GM23338 (cell line): Measurements from ENCODE around the gene LIPG.

ENCODE experiments used
- CREB1 ChIP-seq: fragments of 250-450 bp; sonication (Bioruptor Pico); IDR thresholded peaks from 2 replicates; pipeline ENCODE4 v1.5.0; 2020; ENCODE audit warnings: low read depth, mild to moderate bottlenecking, moderate library complexity
- EZH2 ChIP-seq: fragments of 200-600 bp; sonication (generic); IDR thresholded peaks from one replicate; pipeline ENCODE4 v1.8.0; 2017; ENCODE audit warnings: antibody characterized with exemption, mild to moderate bottlenecking, low read depth; ENCODE audit not compliant: unreplicated experiment
- EZH2phosphoT487 ChIP-seq: fragments of 200-600 bp; sonication (generic); IDR thresholded peaks from one replicate; pipeline ENCODE4 v1.8.1; 2018; ENCODE audit warnings: antibody characterized with exemption; ENCODE audit not compliant: unreplicated experiment
- POLR2AphosphoS5 ChIP-seq: IDR thresholded peaks from 2 replicates; pipeline ENCODE4 v1.6.1; 2016; ENCODE audit warnings: antibody characterized with exemption, low read depth
- ZNF114 ChIP-seq: fragments of 250-450 bp; sonication (Bioruptor Pico); IDR thresholded peaks from 2 replicates; pipeline ENCODE4 v1.5.0; 2020; ENCODE audit warnings: mild to moderate bottlenecking, moderate library complexity
- ZNF331 ChIP-seq: fragments of 250-450 bp; sonication (Bioruptor Pico); IDR thresholded peaks from 2 replicates; pipeline ENCODE4 v1.5.0; 2020; ENCODE audit warnings: low read depth, mild to moderate bottlenecking, moderate library complexity
- TF ChIP-seq, protein P1 (sequence below), 2 experiments: fragments of 200-600 bp in 1 of 2; sonication (generic) in 1 of 2; conservative IDR thresholded peaks; 2 replicates each; pipeline versions ENCODE4 v1.5.1 to v1.6.1; 2016 to 2017; ENCODE audit warnings: antibody characterized with exemption in 2 of 2, low read depth in 2 of 2, mild to moderate bottlenecking in 2 of 2, moderate library complexity in 1 of 2
- TF ChIP-seq, protein P2 (sequence below): IDR thresholded peaks from one replicate; pipeline ENCODE4 v1.6.1; 2018; ENCODE audit warnings: antibody characterized with exemption; ENCODE audit not compliant: unreplicated experiment
- TF ChIP-seq, protein P3 (sequence below): IDR thresholded peaks from 2 replicates; pipeline ENCODE4 v1.6.1; 2016; ENCODE audit warnings: antibody characterized with exemption

DNA sequence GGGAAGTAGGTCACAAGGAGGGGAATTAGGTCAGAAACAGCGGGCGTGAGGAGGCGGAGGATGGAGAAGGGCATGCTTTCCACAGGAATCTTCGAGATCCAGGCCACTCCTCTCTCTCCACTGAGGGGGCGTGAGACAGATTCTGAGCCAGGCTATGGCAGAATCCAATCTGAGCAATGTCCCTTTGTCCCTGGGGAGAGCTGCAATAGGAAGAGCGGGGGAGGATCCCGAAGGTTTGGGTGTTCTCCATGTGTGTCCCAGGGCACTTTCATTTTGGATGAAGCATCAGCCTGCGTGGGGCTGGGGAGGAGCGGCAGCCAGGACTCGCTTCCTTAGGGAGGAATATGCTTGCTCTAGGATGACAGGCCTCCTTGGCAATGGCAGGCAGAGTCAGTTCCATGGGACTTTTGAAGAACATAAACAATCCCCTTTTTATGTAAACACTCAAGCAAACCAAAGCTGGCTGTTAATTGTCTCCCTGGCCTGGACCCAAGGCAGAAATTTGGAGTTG lies 84.0 kb downstream of the LIPG start:
- TF ChIP-seq CREB1 (no peak), EZH2 (no peak), POLR2AphosphoS5 (no peak), EZH2phosphoT487 (no peak), ZNF114 (CRISPR knock-in tag) (no peak), ZNF331 (no peak)
- TF ChIP-seq, protein P1, sequence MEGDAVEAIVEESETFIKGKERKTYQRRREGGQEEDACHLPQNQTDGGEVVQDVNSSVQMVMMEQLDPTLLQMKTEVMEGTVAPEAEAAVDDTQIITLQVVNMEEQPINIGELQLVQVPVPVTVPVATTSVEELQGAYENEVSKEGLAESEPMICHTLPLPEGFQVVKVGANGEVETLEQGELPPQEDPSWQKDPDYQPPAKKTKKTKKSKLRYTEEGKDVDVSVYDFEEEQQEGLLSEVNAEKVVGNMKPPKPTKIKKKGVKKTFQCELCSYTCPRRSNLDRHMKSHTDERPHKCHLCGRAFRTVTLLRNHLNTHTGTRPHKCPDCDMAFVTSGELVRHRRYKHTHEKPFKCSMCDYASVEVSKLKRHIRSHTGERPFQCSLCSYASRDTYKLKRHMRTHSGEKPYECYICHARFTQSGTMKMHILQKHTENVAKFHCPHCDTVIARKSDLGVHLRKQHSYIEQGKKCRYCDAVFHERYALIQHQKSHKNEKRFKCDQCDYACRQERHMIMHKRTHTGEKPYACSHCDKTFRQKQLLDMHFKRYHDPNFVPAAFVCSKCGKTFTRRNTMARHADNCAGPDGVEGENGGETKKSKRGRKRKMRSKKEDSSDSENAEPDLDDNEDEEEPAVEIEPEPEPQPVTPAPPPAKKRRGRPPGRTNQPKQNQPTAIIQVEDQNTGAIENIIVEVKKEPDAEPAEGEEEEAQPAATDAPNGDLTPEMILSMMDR (conservative IDR thresholded peaks at IDR 0.05; ENCODE audit: low read depth in 2 of 2): no peak
- TF ChIP-seq, protein P2, sequence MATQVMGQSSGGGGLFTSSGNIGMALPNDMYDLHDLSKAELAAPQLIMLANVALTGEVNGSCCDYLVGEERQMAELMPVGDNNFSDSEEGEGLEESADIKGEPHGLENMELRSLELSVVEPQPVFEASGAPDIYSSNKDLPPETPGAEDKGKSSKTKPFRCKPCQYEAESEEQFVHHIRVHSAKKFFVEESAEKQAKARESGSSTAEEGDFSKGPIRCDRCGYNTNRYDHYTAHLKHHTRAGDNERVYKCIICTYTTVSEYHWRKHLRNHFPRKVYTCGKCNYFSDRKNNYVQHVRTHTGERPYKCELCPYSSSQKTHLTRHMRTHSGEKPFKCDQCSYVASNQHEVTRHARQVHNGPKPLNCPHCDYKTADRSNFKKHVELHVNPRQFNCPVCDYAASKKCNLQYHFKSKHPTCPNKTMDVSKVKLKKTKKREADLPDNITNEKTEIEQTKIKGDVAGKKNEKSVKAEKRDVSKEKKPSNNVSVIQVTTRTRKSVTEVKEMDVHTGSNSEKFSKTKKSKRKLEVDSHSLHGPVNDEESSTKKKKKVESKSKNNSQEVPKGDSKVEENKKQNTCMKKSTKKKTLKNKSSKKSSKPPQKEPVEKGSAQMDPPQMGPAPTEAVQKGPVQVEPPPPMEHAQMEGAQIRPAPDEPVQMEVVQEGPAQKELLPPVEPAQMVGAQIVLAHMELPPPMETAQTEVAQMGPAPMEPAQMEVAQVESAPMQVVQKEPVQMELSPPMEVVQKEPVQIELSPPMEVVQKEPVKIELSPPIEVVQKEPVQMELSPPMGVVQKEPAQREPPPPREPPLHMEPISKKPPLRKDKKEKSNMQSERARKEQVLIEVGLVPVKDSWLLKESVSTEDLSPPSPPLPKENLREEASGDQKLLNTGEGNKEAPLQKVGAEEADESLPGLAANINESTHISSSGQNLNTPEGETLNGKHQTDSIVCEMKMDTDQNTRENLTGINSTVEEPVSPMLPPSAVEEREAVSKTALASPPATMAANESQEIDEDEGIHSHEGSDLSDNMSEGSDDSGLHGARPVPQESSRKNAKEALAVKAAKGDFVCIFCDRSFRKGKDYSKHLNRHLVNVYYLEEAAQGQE: no peak
- TF ChIP-seq, protein P3, sequence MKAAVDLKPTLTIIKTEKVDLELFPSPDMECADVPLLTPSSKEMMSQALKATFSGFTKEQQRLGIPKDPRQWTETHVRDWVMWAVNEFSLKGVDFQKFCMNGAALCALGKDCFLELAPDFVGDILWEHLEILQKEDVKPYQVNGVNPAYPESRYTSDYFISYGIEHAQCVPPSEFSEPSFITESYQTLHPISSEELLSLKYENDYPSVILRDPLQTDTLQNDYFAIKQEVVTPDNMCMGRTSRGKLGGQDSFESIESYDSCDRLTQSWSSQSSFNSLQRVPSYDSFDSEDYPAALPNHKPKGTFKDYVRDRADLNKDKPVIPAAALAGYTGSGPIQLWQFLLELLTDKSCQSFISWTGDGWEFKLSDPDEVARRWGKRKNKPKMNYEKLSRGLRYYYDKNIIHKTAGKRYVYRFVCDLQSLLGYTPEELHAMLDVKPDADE: no peak
